Endothelial cell of umbilical vein (primary cell): ENCODE results near the gene FAM83D. TPM values are rescaled to one million over a fixed set of nuclear protein-coding genes. Genes with fewer than 3 reads are reported as not detected.

ENCODE experiments used
- BruUV-seq: library from RNA; stranded (reverse); fragments of 400-500 nt; replicated peaks from 2 replicates; lab custom pipeline; 2021; lab: Mats Ljungman, UMichigan
- CTCF ChIA-PET: fragments of 300-600, 350-600 bp; sonication (Branson Sonifier 250); formaldehyde crosslinking; loops from one replicate; lab custom pipeline; 2021; ENCODE audit warnings: antibody characterized with exemption, inconsistent platforms; lab: Charles Lee
- POLR2A ChIA-PET: fragments of 300-600, 350-600 bp; sonication (Branson Sonifier 250); formaldehyde crosslinking; loops from one replicate; lab custom pipeline; 2021; ENCODE audit warnings: antibody characterized with exemption, inconsistent platforms; lab: Charles Lee
- DNase-seq: peaks from one replicate; pipeline ENCODE4 v3.0.0-alpha.2; 2011; ENCODE audit warnings: low read depth, low spot score
- FAIRE-seq: peaks from 2 replicates; lab custom pipeline; 2011; peaks lifted over from hg19 to GRCh38; lab: Jason Lieb, UNC
- H2AFZ ChIP-seq: 2 replicates; pipeline ENCODE4 v1.6.0; 2012; ENCODE audit warnings: low read depth, low read length, control low read depth, inconsistent platforms
- H3K27ac ChIP-seq: 2 replicates; pipeline ENCODE4 v1.5.1; 2011; ENCODE audit warnings: low read depth, mild to moderate bottlenecking, control low read depth, low read length, moderate library complexity; ENCODE audit not compliant: insufficient read depth
- H3K27me3 ChIP-seq, 2 experiments: 2 replicates each; pipeline versions ENCODE4 v1.6.0 to v1.6.1; 2011; ENCODE audit warnings: low read length in 2 of 2, mixed read lengths in 1 of 2; ENCODE audit not compliant: control insufficient read depth in 2 of 2, insufficient read depth in 2 of 2
- H3K36me3 ChIP-seq, 2 experiments: 2 replicates in 1 of 2; 3 replicates in 1 of 2; pipeline ENCODE4 v1.5.1; 2011; ENCODE audit warnings: low read length in 2 of 2, mild to moderate bottlenecking in 1 of 2, moderate library complexity in 1 of 2; ENCODE audit not compliant: control insufficient read depth in 2 of 2, insufficient read depth in 2 of 2; ENCODE audit errors: extremely low read depth in 1 of 2
- H3K4me1 ChIP-seq: 3 replicates; pipeline ENCODE4 v1.5.1; 2011; ENCODE audit warnings: mild to moderate bottlenecking, low read length; ENCODE audit not compliant: control insufficient read depth, insufficient read depth; ENCODE audit errors: extremely low read depth
- H3K4me2 ChIP-seq: 2 replicates; pipeline ENCODE4 v1.6.1; 2011; ENCODE audit warnings: low read length, control low read depth, mixed read lengths; ENCODE audit not compliant: insufficient read depth
- H3K4me3 ChIP-seq, 3 experiments: fragments of 200-600 bp in 1 of 3; sonication (generic), shearing (Covaris generic) in 1 of 3; replicated peaks in 1 of 3; 2 replicates each; pipeline ENCODE4 v1.5.1; 2011 to 2016; ENCODE audit warnings: control low read depth in 3 of 3, low read length in 3 of 3, mild to moderate bottlenecking in 2 of 3, inconsistent platforms in 1 of 3, low read depth in 1 of 3, moderate library complexity in 1 of 3; ENCODE audit not compliant: insufficient read depth in 1 of 3
- H3K79me2 ChIP-seq: 2 replicates; pipeline ENCODE4 v1.6.0; 2012; ENCODE audit warnings: low read length, inconsistent platforms; ENCODE audit not compliant: control insufficient read depth, insufficient read depth
- H3K9ac ChIP-seq: replicated peaks from 2 replicates; pipeline ENCODE3; 2011; ENCODE audit warnings: low read length, control low read depth; ENCODE audit not compliant: insufficient read depth; ENCODE audit errors: extremely low read depth
- H3K9me1 ChIP-seq: replicated peaks from 3 replicates; pipeline ENCODE4 v1.6.0; 2011; ENCODE audit warnings: mild to moderate bottlenecking, low read length; ENCODE audit not compliant: control insufficient read depth, insufficient read depth; ENCODE audit errors: extremely low read depth
- H3K9me3 ChIP-seq: replicated peaks from 2 replicates; pipeline ENCODE4 v1.5.1; 2012; ENCODE audit warnings: low read length, inconsistent platforms; ENCODE audit not compliant: control insufficient read depth, insufficient read depth
- H4K20me1 ChIP-seq: replicated peaks from 2 replicates; pipeline ENCODE3; 2011; ENCODE audit warnings: mild to moderate bottlenecking, low read length; ENCODE audit not compliant: control insufficient read depth, insufficient read depth; ENCODE audit errors: extremely low read depth
- EZH2 ChIP-seq: IDR thresholded peaks from 2 replicates; pipeline ENCODE4 v1.6.1; 2012; ENCODE audit warnings: borderline replicate concordance, low read depth, mild to moderate bottlenecking, moderate library complexity, low read length, inconsistent platforms; ENCODE audit not compliant: severe bottlenecking
- FOS ChIP-seq: IDR thresholded peaks from 2 replicates; pipeline ENCODE4 v1.6.1; 2011; ENCODE audit warnings: mild to moderate bottlenecking, low read length, moderate library complexity, borderline replicate concordance; ENCODE audit not compliant: insufficient read depth
- GATA2 ChIP-seq: IDR thresholded peaks from 2 replicates; pipeline ENCODE4 v1.7.0; 2011; ENCODE audit warnings: low read depth, mild to moderate bottlenecking, moderate library complexity, mixed read lengths, low read length; ENCODE audit not compliant: insufficient read length, insufficient read depth
- JUN ChIP-seq: IDR thresholded peaks from 2 replicates; pipeline ENCODE4 v1.6.1; 2011; ENCODE audit warnings: borderline replicate concordance, low read depth; ENCODE audit not compliant: insufficient read length, insufficient read depth
- MYC ChIP-seq: IDR thresholded peaks from one replicate; pipeline ENCODE4 v1.6.1; 2011; ENCODE audit warnings: mild to moderate bottlenecking, low read depth, low read length
- POLR2A ChIP-seq: IDR thresholded peaks from 2 replicates; pipeline ENCODE4 v1.6.1; 2012; ENCODE audit warnings: low read depth, mild to moderate bottlenecking, control low read depth, low read length
- POLR2AphosphoS5 ChIP-seq: IDR thresholded peaks from 2 replicates; pipeline ENCODE4 v1.6.1; 2012; ENCODE audit warnings: low read depth, mild to moderate bottlenecking, control low read depth, low read length, moderate library complexity; ENCODE audit not compliant: insufficient read depth
- dilution Hi-C: fragments of 300-500 bp; cut with MboI; formaldehyde crosslinking; loops from one replicate; pipeline ENCODE4 v1.15.0; 2019; ENCODE audit warnings: low sequenced_read_pairs; ENCODE audit not compliant: extremely low pct_ligation_motif_present
- intact Hi-C: fragments of 100-400 bp; cut with micrococcal nuclease; formaldehyde crosslinking; loops from one replicate; pipeline ENCODE4 v1.10.0; 2022
- polyA plus RNA-seq, 4 experiments: library from polyadenylated mRNA; depleted of rRNA in 3 of 4; stranded (reverse) in 3 of 4; unstranded in 1 of 4; fragments of >200 nt; gene quantifications; 2 replicates each; pipeline versions ENCODE4 v1.2.1 to v1.2.3, GENCODE V29; 2011 to 2012; ENCODE audit warnings: missing spikeins in 1 of 4
- total RNA-seq: library from RNA; stranded (reverse); gene quantifications from 2 replicates; pipeline ENCODE4 v1.2.3, GENCODE V29; 2021
- TF ChIP-seq, protein P1 (sequence below): IDR thresholded peaks from 2 replicates; pipeline ENCODE4 v1.6.1; 2011; ENCODE audit not compliant: insufficient read depth, insufficient read length
- TF ChIP-seq, protein P2 (sequence below), 2 donors: IDR thresholded peaks; 1 replicate in 1 of 2; 2 replicates in 1 of 2; pipeline ENCODE4 v1.5.1; 2011; ENCODE audit warnings: low read length in 2 of 2, mild to moderate bottlenecking in 2 of 2, moderate library complexity in 2 of 2, control low read depth in 1 of 2, inconsistent platforms in 1 of 2, low read depth in 1 of 2; ENCODE audit not compliant: insufficient read depth in 1 of 2; ENCODE audit errors: extremely low read depth in 1 of 2

Gene FAM83D
- total and polyA plus RNA-seq, 2 donors (not counting 3 experiments of a cell fraction or from before 2014, with no cell fraction given): 41.0 to 46.0 TPM

DNA sequence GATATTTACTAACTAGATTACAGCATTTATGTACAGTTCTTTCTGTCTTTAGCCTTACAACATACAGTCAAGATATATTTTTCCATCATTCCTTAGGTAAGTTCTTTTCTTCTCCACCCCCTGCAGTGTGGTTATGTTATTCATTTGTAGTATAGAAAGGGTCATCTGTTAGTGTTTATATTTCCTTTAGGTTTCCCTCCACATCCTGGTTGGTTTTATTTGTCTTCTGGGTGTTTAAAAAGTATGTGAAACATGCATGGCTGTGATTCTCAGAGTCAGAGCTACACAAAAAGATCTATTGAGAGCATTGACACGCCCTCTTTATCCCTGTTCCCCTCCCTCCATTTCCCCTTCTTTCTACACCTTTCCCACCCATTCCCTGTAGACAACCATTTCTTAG is 56.1 kb downstream of the FAM83D start:
- H3K79me2 ChIP-seq: peaks cover 6% of the 10 kb centered on the region
- TF ChIP-seq POLR2A (no peak), EZH2 (no peak), MYC (no peak), GATA2 (no peak), POLR2AphosphoS5 (no peak), FOS (no peak), JUN (no peak)
- TF ChIP-seq, protein P1, sequence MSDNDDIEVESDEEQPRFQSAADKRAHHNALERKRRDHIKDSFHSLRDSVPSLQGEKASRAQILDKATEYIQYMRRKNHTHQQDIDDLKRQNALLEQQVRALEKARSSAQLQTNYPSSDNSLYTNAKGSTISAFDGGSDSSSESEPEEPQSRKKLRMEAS: no peak
- TF ChIP-seq, protein P2, sequence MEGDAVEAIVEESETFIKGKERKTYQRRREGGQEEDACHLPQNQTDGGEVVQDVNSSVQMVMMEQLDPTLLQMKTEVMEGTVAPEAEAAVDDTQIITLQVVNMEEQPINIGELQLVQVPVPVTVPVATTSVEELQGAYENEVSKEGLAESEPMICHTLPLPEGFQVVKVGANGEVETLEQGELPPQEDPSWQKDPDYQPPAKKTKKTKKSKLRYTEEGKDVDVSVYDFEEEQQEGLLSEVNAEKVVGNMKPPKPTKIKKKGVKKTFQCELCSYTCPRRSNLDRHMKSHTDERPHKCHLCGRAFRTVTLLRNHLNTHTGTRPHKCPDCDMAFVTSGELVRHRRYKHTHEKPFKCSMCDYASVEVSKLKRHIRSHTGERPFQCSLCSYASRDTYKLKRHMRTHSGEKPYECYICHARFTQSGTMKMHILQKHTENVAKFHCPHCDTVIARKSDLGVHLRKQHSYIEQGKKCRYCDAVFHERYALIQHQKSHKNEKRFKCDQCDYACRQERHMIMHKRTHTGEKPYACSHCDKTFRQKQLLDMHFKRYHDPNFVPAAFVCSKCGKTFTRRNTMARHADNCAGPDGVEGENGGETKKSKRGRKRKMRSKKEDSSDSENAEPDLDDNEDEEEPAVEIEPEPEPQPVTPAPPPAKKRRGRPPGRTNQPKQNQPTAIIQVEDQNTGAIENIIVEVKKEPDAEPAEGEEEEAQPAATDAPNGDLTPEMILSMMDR (IDR thresholded peaks at IDR 0.05; ENCODE audit: extremely low read depth in 1 of 2, insufficient read depth in 1 of 2, low read depth in 1 of 2, low read length in 2 of 2): no peak
- no peak for DNase-seq
- POLR2A ChIA-PET: no interaction called here
- H3K4me3 ChIP-seq: no peak overlapping the region
- no peaks in the 10 kb centered on the region for H3K27me3 ChIP-seq
- no peaks in the 10 kb centered on the region for H4K20me1 ChIP-seq
- dilution Hi-C loops (no loop called here), intact Hi-C loops (no loop called here)
- CTCF ChIA-PET: no interaction called here
- peaks cover 16% of the 10 kb centered on the region for H3K4me1 ChIP-seq
- H3K9ac ChIP-seq: no peak overlapping the region
- H3K4me2 ChIP-seq: no peak overlapping the region
- no peak overlapping the region for H3K27ac ChIP-seq
- no peaks in the 10 kb centered on the region for H3K9me1 ChIP-seq
- no peaks in the 10 kb centered on the region for H3K9me3 ChIP-seq
- no peaks in the 10 kb centered on the region for H3K36me3 ChIP-seq
- no TSS peak for BruUV-seq
- no peak overlapping the region for H2AFZ ChIP-seq
- FAIRE-seq: no peak
